HG03469 (cell line): Measurements from ENCODE around the gene PLEKHA6.

Experiments used
- ATAC-seq: cut with Tn5 transposase; IDR thresholded peaks from one replicate; pipeline ENCODE4 v1.9.1; 2021; ENCODE audit warnings: mild to moderate bottlenecking, moderate library complexity, moderate number of reproducible peaks; ENCODE audit not compliant: unreplicated experiment

The PLEKHA6 gene

DNA sequence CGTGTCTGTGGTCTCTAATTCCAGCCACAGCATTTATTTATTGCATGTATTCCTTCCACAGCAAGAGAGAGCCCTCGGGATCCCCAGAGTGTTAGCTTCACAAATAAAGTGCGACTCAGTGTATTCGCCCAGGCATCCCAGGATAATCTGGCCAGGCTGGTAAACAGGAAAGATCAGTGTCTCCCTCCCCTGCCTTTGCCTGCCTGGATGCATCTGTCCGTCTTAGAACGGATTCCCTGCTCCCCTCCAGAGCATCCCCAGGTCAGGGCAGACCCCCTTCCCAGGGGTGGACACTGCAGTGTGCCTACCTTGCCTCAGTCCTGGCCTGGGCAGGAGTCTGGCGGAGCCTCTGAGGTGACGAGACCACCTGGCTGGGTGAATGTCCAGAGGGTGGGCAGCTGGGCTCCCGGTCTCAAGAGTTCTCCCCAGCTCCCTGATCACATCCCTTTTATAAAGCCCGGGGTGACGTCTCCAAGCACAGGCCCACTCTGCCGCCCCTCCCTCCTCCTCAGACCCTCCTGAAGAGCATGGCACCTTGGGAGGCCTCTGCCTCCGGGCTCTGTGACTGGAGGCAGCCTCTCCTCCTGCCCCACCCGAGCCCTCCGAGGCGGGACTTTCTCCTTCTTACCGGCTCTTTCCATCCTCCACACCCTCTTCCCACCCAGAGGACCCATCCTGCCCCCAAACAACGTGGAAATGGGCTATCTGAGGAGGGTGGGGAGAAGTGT is 163.5 kb downstream of the PLEKHA6 start, which contains the start of gene KISS1:
KISS1 (minus strand) TSS at position 424 of the 728 bp plus-strand sequence. CDS start 3,615 bp downstream, outside the sequence.
- ATAC-seq: no peak

DNA sequence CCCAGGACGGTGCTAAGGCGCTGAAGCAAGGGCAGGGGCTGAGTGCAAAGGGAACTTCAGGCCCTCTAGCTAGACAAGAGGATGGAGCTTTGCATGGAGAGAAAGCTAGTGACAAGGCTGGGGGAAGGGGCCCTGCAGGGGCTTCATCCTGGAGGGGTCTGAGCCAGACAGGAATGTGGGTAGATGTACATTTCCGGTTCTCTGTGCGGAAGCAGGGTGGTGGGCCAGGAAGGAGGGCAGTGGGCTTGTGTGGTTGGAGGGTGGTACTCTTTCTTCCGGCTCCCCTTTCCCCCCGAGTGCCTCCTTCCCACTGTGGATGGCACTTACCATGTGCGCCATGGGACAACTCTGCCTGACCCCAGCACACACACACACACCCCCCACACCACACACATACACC is 165.0 kb downstream of the PLEKHA6 start:
- no peak for ATAC-seq

DNA sequence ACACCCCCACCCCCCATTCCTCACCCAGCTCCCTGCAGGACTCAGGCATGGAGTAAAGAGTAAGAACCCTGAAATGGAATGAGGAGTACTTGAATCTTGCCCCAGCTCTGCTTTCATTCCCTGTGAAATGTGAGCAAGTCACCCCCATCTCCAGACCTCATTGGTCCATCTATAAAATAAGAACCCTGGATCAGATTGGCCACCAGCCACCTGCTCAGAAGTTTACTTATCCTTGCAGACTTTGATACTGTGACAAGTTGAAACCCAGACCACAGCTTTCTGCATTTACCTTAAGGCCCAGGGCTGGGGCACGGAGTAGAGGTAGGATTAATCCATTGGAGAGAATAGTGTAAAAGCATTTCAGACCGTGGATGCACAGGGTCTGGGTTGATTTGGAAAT is 165.6 kb downstream of the PLEKHA6 start:
- no peak for ATAC-seq

DNA sequence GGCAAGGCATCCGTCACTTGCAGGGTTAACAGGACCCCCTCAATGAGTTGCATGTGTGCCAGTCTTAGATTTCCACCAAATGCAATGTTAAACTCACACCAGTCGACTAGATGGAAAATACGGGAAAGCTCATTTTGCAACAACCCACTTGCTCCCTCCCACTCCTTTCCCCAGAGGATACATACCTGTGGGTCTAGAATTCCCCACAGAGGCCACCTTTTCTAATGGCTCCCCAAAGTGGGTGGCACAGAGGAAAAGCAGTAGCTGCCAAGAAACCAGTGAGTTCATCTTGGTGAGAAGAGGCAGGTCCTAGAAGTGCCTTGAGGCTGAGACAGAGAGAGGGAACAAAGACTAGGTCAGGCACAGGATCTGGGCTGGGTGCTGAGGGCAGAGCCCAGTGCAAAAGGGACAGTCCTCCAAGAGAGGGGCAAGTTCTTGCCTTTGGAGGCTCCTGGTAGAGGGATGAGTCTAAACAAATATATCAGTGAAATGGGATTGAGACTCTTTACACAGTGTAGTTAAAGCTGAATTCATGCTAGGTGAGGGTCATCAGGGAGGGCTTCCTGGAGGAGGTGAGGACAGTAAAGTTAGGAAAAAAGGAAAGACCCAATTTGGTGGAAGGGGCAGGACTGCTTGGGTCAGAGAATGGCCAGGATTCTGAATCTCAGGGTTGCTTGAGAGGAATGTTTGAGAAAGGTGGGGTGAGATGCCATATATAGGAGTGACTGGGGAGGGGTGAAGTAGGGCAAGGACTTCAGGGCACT is 167.0 kb downstream of the PLEKHA6 start:
- ATAC-seq: no peak

DNA sequence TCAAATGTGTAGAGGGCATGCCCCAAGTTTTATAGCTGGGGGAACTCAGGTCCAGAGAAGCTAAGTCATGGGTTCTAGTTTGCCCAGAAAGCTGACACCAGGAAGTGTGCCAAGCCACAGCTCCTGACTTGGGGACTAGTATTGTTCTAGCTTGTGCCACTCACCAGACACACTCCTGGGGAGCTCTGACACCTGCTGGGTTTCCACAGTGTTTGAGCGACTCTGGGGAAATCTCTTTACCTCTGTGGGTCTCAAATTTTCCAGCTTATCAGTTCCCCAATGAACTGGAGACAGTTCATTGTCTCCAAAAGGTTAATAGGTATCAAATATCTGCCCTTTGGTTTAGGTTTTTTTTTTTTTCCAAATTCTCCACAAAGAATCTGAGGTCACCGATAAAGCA is 167.7 kb downstream of the PLEKHA6 start:
- ATAC-seq: no peak

DNA sequence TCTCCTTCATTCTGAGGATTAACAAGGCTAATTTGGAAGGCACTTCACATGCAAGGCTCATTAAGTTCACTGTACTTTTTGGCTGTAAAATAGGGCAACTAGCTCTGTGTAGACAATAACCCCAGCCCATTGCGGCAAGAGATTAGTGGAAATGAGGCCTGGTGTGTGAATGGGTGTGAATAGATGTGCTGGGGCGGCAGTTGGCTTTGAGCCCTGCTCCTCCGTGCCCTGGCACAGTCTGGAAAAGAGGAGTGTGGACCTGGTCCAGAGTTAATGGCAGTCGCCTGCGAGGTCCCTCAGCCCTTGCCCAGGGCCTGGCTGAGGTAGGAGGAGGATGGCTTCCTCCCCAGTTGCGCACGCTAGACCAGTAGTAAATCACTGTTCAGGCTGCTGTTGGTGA is 168.3 kb downstream of the PLEKHA6 start:
- ATAC-seq: no peak

DNA sequence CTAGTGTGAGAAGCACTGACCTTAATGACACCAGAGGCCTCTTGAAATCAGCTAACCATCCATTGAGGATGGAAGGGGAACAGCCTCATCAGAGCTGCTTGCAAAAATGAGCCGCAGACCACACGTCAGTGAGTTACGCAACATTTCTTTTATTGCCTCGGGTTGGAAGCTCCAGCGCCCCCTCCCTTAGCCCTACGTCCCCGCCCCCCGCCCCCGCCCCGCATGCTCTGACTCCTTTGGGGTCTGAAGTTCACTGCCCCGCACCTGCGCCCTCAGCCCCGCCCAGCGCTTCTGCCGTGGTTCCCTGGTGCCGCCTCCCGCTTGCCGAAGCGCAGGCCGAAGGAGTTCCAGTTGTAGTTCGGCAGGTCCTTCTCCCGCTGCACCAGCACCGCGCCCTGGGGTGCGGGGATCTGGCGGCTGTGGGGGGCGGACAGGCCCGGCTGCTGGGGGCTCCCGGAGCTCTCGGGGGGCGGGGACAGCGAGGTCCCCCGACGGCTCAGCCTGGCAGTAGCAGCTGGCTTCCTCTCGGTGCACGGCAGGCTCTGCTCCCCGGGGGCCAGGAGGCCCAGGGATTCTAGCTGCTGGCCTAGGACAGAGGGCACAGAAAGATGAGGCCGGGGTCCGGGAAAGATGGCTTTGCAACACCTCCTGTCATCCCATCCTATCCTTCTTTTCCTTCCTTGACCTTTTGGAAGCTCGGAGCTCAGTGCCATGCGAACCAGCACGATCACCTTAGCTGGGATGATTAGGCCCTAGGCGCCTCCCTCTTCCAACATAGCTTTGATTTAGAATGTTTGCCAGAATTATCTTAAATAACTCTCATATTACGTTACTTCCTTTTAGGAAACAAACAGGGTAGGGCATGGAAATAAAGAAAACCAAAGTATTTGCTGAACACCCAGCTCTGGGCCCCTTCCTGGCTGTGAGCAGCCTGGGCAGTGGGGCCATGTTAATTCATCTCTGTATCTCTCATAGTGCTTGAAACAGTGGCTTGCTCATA is 169.2 kb downstream of the PLEKHA6 start:
- ATAC-seq: no peak

DNA sequence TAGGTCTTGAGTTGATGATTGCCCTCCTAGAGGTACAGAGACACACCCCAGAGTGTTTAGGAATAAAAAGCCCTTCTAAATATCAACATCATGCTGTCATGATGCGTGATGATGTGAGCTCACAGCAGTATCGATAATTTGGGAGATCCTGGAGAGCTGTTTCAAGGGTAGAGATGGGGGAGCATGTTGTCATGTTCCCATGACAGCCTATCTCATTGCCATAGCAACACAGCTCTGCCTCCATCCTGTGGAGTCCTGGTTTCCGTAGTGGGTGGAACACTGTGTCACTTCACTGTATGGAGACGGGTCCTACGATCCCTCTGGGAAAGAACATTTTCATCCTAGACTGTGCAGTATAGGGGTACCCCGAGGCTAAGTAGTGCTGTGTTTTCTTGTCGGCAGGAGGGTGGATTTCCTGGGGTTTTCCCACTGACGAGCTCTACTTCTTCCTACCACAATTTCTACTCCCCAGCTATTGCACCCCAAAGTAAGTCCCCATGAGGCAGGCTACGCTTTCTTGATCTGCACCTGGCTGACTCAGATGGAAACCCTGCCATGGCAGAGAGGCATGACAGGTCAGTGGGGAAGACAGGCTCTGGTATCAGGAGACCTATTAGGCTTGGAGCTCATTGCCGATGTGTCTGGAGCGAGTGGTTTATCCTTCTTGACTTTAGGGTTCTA is 170.6 kb downstream of the PLEKHA6 start:
- ATAC-seq: no peak

DNA sequence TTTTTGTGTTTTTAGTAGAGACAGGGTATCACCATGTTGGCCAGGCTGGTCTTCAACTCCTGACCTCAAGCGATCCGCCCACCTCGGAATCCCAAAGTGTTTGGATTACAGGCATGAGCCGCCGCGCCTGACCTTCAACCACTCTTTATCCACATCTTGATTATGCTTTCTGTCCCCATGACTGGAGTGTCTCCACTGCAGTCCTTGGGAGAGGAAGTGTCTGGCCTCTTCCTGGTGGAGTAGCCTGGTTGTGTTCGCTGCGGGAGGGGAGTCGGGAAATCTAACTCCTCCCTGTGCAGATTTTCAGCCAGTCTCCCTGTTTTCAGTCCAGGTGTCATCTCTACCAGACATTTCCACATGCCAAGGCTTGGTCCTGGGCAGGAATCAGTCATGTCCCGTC is 173.1 kb downstream of the PLEKHA6 start:
- no peak for ATAC-seq

DNA sequence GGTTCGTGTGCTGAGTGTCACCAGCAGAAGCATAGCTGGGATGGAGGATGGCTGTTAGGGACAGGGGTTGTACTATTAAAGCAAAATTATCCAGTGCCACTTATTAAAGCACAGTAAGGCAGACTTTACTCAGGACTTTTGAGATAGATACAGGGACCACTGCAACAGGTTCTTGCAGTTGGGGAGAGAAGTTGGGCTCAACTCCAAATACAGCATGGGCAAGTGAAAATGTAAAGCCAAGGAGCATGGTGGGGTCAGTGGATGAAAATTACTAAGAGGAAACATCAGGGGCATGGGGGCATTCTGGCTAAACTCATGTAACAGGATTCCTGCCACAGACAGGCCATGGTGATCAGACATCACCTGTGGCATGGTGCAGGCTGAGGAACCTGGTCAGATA is 178.6 kb downstream of the PLEKHA6 start:
- ATAC-seq: no peak

DNA sequence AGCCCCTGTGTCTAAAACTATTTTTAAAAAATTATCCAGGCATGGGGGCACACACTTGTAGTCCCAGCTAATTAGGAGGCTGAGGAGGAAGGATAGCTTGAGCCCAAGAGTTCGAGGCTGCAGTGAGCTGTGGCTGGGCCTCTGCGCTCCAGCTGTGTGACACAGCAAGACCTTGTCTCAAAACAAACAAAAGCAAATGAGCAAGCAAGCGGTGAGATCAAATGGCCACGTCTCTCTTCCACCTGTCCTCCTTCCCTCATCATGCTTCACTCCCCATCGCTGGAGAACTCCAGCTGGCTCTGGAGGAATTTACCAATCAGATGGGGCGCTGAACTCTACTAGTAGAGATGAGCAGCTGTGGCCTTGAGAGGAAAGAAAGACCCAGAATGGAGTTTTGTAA is 179.6 kb downstream of the PLEKHA6 start:
- no peak for ATAC-seq

DNA sequence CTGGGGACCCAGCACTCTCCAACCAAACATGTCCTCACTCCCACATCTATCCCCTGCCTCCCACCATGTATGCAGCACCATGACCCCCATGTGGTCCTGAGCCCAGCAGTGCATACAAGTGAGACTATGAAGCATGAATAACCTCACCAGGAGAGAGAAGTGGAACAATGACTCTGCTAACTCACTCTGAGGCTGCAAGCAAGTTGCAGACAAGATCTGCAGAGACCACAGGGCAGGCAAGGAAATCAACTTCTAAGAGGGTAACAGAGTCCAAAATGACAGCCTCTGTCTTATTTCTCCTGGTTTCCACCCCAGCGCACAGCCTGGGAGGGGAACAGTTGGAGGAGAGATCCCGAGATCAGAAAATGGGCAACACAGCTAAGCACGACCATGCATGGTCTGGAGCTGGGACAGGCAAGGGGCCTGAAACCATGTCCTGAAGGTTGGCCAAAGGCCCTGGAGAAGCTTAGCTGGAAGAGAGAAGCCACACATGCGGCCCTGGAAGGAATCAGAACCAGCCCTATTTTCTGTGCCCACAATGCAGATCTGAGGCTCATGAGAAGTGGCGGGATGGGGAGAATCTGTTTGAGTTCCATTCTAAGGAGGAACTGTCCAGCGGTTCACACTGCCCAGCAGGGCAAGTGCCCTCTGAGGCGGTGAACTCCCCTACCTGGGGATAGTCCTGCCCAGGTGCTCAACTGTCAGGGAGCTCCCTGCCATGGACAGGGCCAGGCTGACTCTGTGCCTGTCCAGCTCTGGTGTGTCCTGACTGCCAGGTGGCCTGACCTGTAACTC is 181.0 kb downstream of the PLEKHA6 start:
- no peak for ATAC-seq

DNA sequence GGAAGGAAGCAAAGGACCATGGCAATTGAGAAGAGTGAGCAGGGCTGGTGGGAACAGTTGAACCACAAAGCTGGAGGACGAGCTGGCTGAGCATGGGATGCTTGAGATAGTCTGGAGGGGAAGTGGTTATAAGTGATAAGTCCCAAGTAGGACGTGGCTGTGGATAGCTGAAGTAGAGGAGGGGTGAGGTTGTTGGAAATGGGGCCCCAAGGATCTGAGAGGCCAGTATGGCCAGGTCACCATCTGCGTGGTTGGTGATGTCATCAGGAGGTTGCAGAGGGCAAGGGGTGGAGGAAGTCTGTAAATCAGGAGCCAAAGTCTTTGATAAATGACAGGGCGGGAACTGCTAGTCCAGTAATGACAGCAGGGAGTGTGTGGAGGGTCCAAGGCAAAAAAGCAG is 182.6 kb downstream of the PLEKHA6 start:
- ATAC-seq: no peak

DNA sequence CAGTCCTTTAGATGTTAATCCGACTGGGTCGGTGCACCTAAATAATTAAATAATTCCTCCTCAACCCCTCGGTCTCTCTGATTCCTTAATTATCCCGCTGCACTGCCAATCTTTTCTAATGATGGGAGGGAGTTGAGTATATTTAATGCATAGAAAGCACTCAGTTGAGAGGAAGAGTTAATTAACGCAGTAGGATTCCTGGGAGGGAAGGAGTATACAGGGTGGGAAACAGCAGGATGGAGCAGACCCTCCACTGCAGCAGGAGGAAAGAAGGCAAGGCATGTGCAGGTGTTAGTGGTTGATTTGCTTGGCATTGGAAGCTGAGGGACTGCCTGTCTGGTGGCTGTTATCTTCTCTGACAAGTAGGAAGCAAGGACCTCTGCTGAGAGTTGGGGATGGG is 183.7 kb downstream of the PLEKHA6 start:
- no peak for ATAC-seq

DNA sequence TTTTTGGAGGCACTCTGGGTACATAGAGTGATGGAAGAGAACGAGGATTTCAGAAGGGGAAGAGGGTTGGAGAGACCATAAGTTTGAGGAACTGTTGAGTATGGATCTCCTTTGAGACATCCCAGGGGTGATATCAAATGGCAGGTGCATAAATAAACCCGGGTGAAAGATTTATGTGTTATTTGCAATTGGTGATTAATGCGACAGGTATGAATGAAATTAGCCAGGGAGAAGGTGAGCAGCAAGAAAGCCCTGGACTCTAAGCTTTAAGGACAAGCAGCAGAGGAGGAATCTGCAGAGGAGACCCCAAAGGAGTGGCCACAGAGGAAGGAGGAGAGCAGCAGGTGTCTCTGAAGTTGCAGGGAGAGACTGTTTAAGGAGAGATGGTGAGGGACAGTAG is 184.8 kb downstream of the PLEKHA6 start:
- ATAC-seq: no peak

DNA sequence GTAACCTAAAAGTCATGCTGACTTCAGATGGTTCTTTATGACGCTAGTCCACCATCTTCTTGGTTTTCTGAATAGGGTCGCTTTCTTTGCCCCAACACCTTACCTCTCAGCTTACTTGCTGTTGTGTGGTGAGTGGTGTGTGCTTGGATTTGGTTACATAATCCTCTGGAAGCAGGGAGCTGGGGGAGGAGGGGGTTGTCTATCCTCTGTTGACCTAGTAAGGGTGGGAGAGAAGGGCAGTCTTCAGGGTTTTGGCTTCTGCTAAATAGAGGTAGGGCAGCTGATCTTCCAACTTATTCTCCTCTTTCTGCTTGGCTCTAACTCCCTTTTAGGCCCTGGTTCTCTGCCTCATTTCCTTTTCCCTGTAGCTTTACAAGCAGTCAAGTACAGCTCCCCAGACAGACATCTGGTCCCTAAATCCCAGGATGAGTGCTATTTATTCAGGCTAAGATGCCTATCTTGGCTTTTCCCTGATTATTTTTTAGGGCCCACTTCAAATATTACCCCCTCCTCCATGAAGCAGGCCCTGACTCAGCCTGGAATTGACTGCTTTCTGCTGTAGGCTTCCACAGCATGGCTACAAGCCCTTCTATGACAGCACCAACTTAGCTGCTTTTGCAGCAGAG is 187.2 kb downstream of the PLEKHA6 start:
- ATAC-seq: no peak

DNA sequence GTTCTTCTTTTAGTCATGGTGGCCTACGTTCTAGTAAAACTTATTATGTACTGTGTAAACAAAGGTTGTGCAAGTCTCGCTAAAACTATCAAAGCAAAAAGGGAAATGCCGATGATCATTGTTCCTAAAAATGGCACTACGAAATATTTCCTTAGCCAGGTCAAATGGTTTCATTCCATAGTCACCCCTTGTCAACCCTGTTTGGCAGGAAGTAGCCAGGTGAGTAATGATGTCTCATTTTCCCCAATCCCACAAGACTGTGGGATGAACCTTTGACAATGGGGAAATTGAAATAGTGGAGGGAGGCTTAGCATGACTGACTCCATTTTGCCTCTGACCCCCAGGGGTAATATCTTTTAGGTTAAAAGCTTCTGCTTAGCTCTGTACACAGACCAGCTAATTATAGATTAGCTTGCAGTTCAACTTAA is 188.0 kb downstream of the PLEKHA6 start:
- ATAC-seq: no peak

DNA sequence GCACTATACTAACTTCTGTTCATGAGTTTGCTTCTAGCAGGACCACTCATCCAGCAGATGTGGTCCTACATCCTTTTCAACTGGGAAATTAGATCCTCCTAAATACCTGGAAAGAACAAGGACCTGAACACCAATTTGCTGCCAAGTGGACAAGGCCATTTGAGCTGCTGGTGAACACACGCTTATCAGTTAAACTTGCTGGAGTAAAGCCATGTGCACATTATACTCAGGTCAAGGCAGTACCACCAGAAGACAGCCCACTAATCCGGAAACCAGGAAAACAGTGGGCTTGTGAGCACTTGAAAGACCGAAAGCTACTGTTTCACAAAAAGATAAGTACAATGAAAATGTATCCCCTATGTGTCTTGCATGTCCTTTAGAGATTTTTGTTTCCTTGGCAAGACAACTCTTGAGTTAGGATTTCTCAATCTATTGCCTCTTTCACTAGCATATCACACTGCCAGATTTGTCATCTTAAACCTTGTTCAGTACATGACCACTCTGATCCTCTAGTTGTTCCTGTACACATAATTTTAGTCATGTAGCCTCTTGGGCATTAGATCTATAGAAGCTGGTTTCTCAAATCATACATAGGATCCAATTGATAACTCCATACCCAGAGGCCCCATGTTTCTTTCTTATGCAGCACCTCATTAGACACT is 189.1 kb downstream of the PLEKHA6 start:
- ATAC-seq: no peak

DNA sequence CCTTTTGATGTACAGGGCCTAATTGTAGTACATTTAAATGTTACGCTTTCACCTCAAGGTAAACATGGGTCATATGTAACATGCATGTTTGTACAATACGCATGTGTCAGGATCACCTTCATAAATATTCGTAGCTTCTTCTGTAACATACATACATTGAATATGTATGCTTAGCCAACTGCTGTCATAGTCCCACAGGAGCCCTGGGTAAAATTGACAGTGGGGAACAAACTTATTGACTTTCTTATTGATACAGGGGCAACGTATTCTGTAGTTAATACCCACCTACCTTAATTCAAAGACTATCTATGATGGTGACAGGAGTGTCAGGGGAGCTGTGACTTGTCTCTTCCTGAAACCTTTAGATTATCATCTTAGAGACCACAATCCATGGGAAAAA is 189.9 kb downstream of the PLEKHA6 start:
- ATAC-seq: no peak
